GM21360 (cell line): ENCODE results near the gene SOAT2.
"Not testable (repeated sequence)": the region's sequence is repeated elsewhere in the genome, so short reads cannot be mapped to it uniquely, and the experiment has no call there.

Experiments used
- ATAC-seq: cut with Tn5 transposase; IDR thresholded peaks from one replicate; pipeline ENCODE4 v1.9.1; 2021; ENCODE audit warnings: mild to moderate bottlenecking, moderate library complexity; ENCODE audit not compliant: unreplicated experiment

SOAT2 gene

GRCh38 chr12:53101931-53102781, 1.1 kb upstream of the SOAT2 start:
- no peak for ATAC-seq

GRCh38 chr12:53103860-53104305, 597 bp downstream of the SOAT2 start:
- no peak for ATAC-seq

DNA sequence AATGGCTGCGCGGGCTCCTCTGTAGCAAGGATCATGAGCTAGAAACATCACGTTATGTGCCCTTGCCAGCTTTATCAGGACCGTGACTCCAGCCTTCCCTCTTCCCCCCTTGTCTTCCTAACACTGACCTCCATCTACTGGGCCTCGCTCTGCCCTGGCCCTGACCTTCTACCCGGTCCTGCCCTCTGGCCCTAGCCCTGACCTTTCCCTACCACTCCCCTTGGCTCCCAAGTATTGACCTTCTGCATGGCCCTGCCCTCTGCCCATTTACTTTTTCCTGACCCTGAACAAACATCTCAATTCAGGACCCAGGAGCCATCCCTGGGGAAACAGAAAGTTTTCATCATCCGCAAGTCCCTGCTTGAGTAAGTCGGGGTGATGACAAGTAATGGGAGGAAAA, 2.0 kb downstream of the SOAT2 start:
- ATAC-seq: no peak

DNA sequence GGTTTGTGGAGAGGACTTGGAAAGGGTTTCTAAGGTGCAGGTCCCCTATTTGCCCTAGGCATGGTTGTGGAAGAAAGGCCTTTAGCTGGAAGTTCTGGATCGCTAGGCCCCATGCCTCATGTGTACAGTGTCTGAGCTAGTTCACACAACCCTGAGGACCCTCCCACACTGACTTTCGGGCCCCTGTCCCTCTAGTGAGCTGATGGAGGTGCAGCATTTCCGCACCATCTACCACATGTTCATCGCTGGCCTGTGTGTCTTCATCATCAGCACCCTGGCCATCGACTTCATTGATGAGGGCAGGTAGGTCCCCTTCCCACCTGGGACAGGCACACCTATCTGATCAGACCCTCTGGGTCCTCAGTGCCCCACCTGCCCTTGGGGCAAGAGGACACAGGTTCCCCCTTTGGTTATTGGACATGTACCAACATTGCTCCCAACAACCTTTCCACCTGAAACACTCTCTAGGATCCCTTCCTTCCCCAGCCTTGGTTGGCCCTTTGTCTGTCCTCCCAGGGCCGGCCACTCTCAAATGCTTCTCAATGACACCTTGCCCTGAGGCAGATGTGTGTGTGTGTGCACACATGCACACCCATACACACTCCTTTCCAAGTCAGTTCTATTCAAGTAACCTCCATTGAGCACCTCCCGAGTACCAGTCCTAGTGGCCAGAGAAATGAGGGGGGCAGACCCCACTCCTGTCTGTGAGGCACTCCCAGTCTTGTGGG, 2.6 kb downstream of the SOAT2 start:
- ATAC-seq: no peak

- no peak for ATAC-seq
Measured at GRCh38 chr12:53107122-53107521, 3.8 kb downstream of the SOAT2 start.

GRCh38 chr12:53112431-53112830, 9.1 kb downstream of the SOAT2 start:
- not testable (repeated sequence) for ATAC-seq

DNA sequence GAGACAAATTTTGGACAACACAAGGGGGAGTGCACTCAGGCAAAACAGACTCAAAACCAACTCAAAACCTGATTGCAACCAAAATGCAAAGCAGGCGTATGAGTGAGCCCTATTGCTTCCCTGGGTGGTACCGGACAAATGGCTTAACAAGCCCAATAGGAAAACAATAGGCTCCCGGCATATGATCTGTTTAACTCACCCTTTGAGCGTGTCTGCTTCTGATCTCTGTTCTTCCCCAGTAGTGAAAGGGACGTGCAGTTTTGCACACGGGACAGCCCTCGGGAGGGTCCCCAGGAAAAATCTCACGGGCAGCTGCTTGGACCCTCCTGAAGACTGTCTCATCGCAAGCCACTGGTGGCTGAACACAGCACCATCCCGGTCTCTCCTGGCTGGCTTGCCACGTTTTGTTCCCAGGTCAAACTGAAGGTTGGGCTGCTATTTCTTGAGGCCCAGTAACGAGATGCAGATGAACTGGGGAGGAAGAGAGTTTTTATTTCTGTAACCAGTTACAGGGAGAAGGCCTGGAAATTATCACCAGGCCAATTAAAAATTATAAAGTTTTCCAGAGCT, 9.9 kb downstream of the SOAT2 start:
- no peak for ATAC-seq

DNA sequence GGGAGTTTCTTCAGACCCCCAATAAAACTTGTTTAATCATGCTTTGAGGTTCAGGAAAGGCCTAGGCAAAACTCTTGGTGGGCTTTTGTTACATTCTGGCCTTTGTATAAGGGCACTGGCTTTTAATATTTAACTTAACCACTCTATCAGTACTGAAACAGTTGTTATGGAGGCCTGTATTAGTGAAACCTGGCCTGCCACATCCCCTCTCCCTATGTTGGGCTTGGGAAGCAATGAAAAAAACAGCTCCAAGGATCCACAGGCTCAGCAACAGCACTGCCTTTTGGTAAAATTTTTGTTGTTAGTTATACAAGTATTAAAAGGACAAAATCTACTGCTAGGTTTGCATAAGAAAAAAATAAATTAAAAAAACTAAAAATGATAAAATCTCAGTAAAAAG, 10.7 kb downstream of the SOAT2 start:
- ATAC-seq: no peak

GRCh38 chr12:53115112-53115890, 12.0 kb downstream of the SOAT2 start:
- ATAC-seq: no peak

GRCh38 chr12:53115891-53116648, 12.8 kb downstream of the SOAT2 start:
- ATAC-seq: no peak

- no peak for ATAC-seq
Measured at GRCh38 chr12:53118751-53119300, 15.5 kb downstream of the SOAT2 start.

GRCh38 chr12:53120685-53121525, 17.6 kb downstream of the SOAT2 start:
- ATAC-seq: no peak

GRCh38 chr12:53122961-53123468, 19.7 kb downstream of the SOAT2 start:
- ATAC-seq: no peak

DNA sequence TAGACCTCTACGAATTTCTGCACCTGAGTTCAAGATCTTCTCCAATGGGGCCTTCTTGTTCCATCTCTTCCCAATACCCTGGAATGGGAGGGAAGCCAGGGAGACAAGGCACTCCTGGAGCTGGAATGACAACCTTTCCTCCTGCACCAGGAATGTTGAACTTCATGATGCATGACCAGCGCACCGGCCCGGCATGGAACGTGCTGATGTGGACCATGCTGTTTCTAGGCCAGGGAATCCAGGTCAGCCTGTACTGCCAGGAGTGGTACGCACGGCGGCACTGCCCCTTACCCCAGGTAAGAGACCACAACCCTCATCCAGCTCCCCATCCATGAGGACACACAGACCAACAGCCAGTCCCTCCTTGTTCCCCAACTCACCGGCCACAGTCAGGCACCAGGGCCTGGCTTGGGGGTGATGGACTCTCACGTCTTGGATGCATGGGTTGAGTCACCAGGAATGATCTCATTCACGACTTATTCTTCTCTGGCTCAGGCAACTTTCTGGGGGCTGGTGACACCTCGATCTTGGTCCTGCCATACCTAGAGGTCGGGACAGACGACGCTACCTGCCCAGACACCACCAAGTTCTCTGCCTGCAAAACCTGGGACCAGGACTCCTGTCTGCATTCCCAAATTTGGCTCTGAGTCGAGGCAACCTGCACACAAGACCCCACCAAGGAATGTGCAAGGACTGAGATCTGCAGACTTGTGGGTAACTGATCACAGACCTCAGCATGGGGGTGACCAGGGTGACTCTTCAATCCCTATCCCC, 20.5 kb downstream of the SOAT2 start:
- ATAC-seq: no peak

GRCh38 chr12:53124352-53124723, 21.1 kb downstream of the SOAT2 start:
- ATAC-seq: no peak

DNA sequence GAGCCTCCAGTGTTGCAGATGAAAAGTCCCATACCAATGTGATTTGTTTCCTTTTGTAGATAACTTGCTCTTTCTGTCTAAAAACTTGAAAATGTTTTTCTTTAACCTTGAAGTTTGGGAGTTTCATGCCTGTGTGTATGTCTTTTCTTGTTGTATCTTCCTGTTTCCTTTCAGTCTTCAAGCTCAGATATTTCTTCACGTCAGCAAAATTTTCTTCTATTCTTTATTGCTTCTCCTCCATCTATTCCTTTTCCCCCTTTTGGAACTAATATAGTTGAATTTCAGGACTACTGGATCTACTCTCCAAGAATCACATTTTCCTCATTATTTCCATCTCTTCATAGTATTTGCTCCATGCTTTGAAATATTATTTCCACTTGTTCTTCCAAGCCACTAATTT, 23.9 kb downstream of the SOAT2 start:
- no peak for ATAC-seq

GRCh38 chr12:53128780-53129569, 25.7 kb downstream of the SOAT2 start:
- ATAC-seq: no peak
